ENCODE data around the gene SIK3.
A peak's percentile ranks its signal among the peaks of the same experiment; 100 is the strongest.

Gene SIK3

DNA sequence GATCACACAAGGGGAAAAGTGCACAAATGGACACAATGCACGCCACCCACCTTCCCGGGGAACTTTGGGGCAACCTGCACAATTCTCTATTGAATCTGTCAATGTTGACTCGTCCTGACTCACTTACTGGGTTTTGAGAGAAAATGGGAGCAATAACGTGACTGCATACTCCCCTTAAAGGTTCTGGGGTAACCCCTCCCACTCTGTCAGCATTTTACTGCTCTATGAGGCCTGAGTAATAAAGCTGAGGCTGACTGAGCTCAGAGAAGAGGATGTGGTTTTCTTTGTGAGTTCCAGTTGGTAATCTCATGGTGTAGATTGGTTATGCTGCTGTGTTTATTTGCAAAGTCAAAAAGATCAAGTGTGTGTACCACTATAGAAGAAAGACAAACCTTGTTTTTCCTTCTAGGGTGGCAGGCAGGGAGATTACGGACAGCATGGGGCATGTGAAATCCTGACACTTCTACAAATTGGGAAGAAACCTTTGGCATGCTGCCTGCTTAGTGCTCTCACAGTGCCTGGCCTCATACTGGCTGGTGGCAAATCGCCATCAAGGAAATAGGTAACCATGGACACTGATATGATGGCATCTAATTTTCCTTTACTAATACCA lies 244.7 kb downstream of the SIK3 start:
- TF ChIP-seq, protein P1, sequence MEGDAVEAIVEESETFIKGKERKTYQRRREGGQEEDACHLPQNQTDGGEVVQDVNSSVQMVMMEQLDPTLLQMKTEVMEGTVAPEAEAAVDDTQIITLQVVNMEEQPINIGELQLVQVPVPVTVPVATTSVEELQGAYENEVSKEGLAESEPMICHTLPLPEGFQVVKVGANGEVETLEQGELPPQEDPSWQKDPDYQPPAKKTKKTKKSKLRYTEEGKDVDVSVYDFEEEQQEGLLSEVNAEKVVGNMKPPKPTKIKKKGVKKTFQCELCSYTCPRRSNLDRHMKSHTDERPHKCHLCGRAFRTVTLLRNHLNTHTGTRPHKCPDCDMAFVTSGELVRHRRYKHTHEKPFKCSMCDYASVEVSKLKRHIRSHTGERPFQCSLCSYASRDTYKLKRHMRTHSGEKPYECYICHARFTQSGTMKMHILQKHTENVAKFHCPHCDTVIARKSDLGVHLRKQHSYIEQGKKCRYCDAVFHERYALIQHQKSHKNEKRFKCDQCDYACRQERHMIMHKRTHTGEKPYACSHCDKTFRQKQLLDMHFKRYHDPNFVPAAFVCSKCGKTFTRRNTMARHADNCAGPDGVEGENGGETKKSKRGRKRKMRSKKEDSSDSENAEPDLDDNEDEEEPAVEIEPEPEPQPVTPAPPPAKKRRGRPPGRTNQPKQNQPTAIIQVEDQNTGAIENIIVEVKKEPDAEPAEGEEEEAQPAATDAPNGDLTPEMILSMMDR (IDR thresholded peaks at IDR 0.05; ENCODE audit: low read depth, low read length, missing control alignments) = no peak
- DNase-seq (ENCODE audit: extremely low read depth, low read depth) = peak; percentile 83
- H3K4me3 ChIP-seq (replicated peaks; ENCODE audit: low read depth, low read length) = no peak overlapping the region

DNA sequence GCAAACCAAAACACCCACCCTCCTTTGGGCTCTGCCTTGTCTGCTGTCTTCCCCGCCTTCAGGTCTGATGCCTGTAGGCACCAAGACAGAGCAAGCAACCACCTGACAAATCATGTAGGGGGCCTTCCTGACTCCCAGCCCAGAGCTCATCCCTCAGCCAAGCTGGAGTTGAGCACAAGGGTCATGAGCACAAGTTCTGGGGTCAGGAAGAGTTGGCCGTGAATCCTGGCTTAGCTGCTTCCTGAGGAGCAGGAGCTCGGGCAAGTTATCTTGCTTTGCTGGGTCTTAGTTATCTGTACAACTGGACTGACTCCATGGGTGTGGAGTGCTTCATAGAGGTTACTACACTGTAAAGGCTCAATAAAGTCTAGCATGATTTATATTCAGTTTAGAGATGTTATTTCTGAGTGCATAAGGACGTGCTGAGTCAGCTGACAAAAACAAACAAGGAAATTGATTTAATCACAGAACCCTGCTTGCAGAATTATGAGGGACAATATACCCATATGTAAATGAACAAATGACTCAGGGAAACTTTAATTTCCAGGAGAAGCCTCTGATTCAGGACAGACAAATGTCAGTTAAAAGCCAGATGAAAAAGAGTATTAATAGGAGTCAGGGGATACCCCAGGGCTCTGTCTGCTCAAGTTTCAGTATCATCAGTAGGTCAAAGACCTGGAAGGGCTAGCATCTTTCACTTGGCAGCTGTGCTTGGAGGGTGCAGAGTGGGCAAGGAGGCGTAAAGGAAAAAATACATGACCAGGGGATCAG lies 245.8 kb downstream of the SIK3 start:
- DNase-seq (ENCODE audit: extremely low read depth, low read depth) = no peak
- no peak overlapping the region for H3K4me3 ChIP-seq (replicated peaks; ENCODE audit: low read depth, low read length)
- TF ChIP-seq, protein P1 (IDR thresholded peaks at IDR 0.05; ENCODE audit: low read depth, low read length, missing control alignments) = no peak

DNA sequence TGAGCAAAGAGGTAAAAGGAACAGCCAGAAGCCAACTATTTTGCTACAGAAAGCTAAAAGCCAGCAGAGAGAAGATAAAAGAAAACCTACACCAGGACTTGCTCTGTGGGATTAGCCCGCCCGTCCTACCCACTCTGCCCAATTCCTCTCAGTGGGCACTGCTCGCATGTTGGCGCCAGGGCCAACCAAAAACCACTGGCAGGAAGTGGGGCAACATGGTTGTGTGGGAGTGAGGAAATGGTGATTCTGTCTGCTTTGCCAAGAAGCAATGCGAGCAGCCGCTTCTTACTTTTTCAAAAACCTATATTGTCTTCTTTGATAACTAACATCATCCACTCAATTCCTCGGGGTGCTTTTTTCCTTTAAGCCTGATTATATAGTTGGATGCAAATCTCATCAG lies 246.6 kb downstream of the SIK3 start:
- TF ChIP-seq, protein P1 (IDR thresholded peaks at IDR 0.05; ENCODE audit: low read depth, low read length, missing control alignments) = no peak
- no peak overlapping the region for H3K4me3 ChIP-seq (replicated peaks; ENCODE audit: low read depth, low read length)
- DNase-seq (ENCODE audit: extremely low read depth, low read depth) = no peak

DNA sequence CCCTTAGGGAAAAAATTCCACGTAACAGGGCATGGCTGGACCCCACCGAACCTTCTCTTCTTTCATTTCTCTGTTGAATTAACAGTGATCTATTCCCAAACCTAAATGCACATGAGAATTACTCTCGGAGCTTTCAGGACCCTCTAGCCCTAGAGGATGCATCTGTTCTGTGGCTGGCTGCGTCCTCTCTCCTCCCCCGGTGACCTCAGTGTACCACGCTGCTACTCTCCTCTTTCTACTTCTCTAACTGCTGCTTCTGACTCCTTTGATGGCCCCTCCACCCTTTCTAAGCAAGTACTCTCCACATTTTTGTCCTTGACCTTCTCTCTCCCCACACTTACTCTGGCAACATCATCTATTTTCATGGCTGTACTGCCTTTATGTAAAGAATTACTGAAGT lies 248.7 kb downstream of the SIK3 start:
- H3K4me3 ChIP-seq (replicated peaks; ENCODE audit: low read depth, low read length) = no peak overlapping the region
- DNase-seq (ENCODE audit: extremely low read depth, low read depth) = no peak
- TF ChIP-seq, protein P1 (IDR thresholded peaks at IDR 0.05; ENCODE audit: low read depth, low read length, missing control alignments) = no peak

DNA sequence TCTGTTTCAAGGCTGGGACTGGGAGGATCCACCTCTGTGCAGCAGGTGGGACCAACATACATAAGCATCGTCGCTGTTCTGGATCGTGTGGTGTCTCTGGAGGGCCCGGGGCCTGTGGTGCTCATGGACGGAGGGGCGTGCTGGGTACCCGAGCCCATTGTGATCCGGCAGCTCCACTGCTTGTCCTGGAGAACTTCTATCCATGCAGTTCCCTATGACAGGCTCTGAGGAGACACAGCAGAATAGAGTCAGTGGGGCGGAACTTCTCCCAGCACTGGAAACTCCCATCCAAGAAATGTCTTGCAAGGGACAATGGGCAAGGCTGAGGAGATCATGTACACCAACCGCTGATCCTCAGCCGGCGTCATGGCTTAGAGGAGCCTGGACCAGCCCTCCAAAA lies 249.2 kb downstream of the SIK3 start:
- no peak for DNase-seq (ENCODE audit: extremely low read depth, low read depth)
- TF ChIP-seq, protein P1 (IDR thresholded peaks at IDR 0.05; ENCODE audit: low read depth, low read length, missing control alignments) = no peak
- no peak overlapping the region for H3K4me3 ChIP-seq (replicated peaks; ENCODE audit: low read depth, low read length)

DNA sequence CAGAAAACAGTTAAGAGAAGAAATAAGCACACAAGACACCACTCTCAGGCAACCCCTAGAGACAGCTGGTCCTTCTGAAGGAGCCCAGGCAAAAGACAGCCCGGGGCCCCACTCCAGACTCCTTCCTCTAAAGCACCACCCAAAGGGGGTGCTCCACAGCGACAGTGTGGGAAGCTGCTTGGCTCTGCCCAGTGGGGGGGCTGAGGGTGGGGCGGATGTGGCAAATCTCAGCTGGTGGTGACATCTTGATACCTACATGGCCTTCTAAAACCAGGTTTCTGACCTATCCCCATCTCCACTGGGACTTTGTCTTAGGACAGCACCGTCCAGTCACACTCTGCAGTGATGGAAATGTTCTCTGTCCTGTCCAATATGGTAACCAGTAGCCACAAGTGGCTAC lies 250.6 kb downstream of the SIK3 start:
- no peak for DNase-seq (ENCODE audit: extremely low read depth, low read depth)
- TF ChIP-seq, protein P1 (IDR thresholded peaks at IDR 0.05; ENCODE audit: low read depth, low read length, missing control alignments) = no peak
- H3K4me3 ChIP-seq (replicated peaks; ENCODE audit: low read depth, low read length) = no peak overlapping the region

All from HFF-Myc (cell line).